GM12892 (cell line): ENCODE measurements around the gene CSK.

Experiments used
- POLR2A ChIP-seq: IDR thresholded peaks from 2 replicates; pipeline ENCODE4 v1.6.1; 2011; ENCODE audit warnings: low read depth, low read length, control low read depth
- POLR2AphosphoS5 ChIP-seq: IDR thresholded peaks from 2 replicates; pipeline ENCODE4 v1.6.1; 2011; ENCODE audit warnings: low read depth, low read length, control low read depth
- TAF1 ChIP-seq: IDR thresholded peaks from 2 replicates; pipeline ENCODE4 v1.6.1; 2011; ENCODE audit warnings: low read depth, mild to moderate bottlenecking, control low read depth, low read length, borderline replicate concordance

DNA sequence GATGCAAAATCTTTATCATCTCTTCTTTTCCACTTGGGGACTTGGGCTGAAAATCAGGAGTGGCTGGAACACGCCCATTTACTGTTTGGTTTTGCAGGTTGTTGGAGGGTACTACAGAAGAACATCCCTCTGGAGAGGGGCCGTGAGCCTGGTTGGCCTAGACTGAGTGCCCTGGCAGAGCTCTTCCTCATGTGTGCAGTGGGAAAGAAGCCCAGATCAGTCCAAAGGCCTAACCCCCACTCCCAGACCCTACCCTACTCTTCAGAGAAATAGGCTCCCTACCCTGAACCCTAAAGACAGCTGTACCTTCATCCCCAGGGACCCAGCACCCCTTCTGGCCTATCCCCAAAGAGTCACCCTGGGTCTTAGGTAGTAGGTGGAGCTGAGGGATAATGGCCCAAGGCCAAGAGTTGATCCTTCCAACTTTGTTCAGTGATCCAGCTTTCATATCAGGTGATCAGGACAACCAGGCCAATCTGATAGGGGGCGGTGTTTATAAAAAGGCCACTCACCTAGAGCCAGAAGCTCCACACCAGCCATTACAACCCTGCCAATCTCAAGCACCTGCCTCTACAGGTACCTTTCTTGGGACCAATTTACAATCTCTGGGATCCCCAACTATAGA lies 33.4 kb upstream of the CSK start, which contains the start of gene CYP1A2:
- TF ChIP-seq TAF1 (no peak), POLR2A (no peak), POLR2AphosphoS5 (no peak)
